NCI-H1417 treated with DMSO at 0.1 percent for 48 hours (cell line): Measurements from ENCODE around the gene MN1.
"Not testable (repeated sequence)": the region's sequence is repeated elsewhere in the genome, so short reads cannot be mapped to it uniquely, and the experiment has no call there.

Source experiments
- DNase-seq: peaks from one replicate; lab custom pipeline; 2025; lab: John Stamatoyannopoulos, UW

MN1 gene

GRCh38 chr22:27761665-27762064 is 39.9 kb downstream of the MN1 start:
- no peak for DNase-seq

DNA sequence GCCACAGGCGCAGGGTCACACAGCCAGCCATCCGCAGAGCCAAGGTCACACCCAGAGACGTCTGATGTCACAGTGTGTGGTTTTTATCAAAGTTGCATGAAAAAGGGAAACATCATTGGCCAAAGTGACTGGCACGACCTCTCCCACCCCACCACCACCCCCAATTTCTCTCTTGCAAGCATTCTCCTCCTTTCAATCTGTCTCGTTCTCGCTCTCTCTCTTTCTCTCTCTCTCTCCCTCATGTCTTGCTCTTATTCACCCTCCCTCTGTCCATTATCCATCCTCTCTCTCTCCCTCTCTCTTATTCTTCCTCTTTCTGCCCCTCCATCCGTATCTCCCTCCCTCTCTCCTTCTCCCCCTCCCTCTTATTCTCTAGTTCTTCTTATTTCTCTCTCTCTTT is 40.6 kb downstream of the MN1 start:
- DNase-seq, result no peak

DNA sequence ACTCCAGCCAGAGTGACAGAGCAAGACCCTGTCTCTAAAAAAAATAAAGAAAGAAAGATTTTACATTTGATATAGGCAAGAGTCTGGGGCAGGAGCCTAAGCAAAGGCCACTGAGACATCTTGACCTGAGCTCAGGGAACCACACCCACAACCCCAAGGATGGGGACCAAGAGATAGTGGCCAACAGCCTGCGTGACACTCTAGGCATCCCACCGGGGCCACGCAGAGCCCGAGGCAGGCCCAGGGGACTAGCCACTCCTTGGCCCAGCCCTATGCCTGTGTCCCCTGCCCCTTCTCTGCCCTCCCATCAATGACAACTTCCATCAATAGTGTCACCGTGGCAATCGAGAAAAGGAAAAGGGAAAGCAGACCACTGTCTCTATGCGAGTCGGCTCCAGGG is 41.1 kb downstream of the MN1 start:
- DNase-seq, result no peak

DNA sequence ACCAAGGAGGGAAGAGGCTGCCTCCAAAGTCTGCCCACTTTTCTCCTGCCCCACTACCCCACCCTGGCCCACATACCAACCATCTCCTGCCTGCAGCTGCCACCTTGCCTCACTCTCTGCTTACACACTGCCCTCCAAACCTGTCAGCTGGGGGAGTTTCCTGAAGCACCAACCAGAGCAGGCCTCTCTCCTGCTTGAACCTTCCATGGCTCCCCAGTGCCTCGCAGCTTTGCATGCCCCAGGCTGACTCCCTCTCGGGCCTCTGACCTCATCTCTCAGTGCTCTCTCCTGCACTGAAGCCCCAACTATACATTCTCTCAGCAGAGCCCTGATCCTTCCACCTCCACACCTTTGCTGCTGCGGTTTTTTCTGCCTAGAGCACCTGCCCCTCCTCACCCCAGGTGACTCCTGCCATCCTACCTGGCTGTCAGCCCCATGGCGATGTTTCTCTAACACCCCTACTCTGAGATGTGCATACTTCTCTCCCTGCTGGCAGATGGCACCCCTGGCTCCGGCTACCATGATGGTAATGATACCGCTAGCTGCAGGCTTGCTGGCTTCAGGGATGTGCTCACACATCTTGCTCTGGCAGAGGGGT is 43.5 kb downstream of the MN1 start:
- no peak for DNase-seq

DNA sequence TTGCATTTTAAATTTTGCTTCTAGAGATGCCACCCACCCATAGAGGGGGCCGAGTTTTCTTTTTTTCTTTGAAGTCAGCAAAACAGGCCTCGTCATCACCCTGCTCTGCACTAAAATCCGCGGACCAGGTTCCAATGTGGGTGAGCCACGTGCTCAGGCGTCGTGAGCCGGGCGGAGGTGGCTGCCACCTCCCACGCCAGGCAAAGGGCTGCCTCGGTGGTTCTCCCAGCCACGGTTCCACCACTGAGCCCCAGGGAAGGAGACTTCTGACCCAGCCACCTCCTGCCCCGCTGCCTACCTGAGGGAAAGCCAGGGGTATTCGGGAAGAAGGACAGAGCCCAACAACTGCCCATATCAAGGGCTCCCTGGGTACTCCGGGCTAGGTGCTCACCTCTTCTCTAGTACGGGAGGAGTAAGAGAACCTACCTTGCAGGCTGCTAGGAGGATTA is 45.3 kb downstream of the MN1 start:
- no peak for DNase-seq

- no peak for DNase-seq
Measured at GRCh38 chr22:27755521-27756211, 45.9 kb downstream of the MN1 start.

DNA sequence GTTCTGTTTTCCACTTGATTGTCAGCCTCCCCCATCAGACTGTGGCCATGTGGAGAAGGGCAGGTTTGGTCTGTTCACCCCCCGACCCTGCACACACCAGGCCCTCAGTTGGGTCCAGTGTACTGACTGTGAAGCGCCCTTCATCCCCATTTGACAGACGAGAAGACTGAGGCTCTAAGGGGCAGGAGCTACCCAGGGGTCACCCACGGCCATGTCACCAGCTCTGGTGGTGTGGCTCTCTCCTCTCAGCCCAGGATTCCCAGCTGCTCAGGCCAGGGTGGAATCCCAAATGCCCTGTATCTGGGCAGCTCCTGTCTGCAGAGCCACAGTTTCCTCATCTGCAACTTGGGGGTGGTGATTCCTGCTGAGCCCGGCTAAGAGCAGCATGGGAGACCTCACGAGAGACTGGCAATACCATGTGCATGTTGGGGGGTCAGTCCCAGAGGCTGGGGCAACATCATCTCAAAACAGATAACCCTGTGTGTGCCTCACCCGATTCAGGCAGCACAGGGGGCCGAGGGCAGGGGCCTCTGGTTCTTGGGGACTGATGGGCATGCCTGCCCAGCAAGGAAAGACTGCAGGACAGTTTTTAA is 46.6 kb downstream of the MN1 start:
- DNase-seq, result no peak

DNA sequence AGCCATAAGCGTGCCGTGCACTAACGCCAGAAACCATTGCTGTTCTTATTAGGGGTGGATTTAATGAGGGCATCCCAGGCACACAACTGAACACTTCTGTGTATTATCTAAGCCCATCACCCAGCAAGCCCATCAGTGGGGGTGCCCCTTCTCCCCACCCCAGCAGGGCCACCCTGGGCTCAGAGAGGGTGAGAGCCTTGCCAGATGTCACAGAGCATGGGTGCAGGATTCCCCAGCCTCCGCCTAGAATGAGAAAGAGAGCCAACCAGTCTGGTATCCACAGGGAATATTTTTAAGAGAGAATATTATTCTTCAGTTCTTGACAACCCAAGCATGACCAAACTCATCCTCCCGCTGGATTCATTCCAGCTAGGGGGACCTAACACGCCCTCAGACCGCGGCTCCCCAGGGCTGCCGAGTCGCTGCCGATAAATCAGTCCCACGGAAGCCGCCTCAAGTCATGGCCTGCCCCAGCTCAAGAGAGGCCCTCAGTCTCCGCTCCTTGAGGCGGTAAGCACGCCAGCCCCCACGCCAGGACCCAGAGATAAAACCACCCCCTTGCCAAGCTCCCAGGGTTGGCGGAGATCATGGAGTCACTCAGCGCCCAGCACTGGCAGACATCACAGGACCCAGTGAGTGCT is 47.2 kb downstream of the MN1 start:
- DNase-seq, result no peak

DNA sequence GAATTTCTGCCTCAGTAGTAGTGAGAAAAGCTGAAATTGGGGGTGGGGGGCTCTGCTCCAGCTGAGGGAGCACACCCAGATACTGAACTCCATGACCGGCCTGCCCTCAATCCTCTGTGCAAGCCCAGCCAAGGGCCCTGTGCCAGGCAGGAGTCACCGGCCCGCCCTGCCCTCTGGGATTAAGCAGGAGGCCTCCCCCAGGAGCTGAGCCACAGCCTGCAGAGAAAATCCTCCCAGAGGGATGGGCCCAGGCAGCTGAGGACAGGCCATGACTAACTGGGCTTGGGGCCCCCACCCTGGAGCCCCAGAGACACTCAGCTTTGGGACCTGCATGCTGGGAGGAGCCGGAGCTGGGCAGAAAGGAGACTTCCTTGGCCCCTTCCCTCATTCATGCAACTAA is 48.8 kb downstream of the MN1 start:
- no peak for DNase-seq

DNA sequence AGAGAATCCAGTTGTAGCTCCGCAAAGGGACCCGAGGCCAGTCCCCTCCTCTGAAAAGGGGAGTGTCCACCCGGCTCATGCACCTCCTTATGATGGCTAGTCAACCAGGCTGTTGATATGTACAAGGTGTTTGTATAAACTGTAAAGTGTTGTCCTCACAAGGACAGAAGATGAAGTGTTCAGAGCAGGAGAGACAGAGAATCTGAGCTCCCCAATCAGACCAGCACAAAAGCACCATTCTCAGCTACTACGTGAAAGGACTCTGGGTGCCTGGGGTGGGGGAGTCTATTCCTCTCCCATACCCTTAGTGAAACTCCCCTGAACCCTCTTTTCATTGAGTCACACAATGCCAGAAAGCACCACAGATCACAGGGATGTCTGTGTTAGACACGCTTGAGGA is 49.4 kb downstream of the MN1 start:
- no peak for DNase-seq

DNA sequence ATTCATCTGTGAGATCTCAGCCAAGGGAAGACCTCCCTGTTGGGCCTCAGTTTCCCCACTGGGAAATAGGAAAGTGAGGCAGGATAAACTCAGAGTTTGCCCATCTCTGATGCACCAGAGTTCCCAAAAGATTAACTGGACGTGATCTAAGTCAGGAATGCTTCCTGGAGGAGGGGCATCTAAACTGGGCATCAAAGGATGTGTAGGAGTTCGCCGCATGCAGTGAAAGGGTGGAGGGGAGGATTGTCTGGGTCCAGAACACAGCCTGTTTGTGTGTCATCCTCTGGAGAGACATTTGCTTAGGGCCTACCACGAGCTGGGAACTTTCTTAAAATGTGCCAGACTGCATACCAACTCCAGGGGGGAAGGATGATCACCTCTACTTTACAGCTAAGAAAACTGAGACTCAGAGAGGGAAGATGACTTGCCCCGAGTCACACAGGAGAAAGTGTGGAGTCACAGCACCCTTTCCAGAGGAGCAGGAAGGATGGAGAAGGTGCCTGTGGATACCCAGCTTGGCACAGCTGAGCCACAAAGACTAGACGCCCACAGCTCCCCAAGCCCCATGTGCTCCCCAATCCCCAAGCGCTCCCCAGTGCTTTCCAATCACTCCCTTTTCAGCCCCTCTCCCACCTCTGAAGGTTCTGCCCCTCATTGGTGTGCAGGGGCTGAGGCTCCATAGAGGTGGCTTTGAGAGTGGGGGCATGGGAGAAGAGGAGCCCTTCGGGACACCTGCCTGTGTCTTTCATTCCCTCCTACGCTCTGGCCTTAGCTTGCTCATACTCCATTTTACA is 50.1 kb downstream of the MN1 start:
- DNase-seq, result no peak

GRCh38 chr22:27750584-27751265 is 50.8 kb downstream of the MN1 start:
- no peak for DNase-seq

GRCh38 chr22:27749597-27750225 is 51.8 kb downstream of the MN1 start:
- no peak for DNase-seq

- no peak for DNase-seq
Measured at GRCh38 chr22:27748751-27749191, 52.8 kb downstream of the MN1 start.

- no peak for DNase-seq
Measured at GRCh38 chr22:27748349-27748748, 53.2 kb downstream of the MN1 start.

GRCh38 chr22:27747396-27748221 is 53.9 kb downstream of the MN1 start:
- no peak for DNase-seq

- no peak for DNase-seq
Measured at GRCh38 chr22:27746918-27747317, 54.6 kb downstream of the MN1 start.

- no peak for DNase-seq
Measured at GRCh38 chr22:27745809-27746208, 55.7 kb downstream of the MN1 start.

- no peak for DNase-seq
Measured at GRCh38 chr22:27745154-27745553, 56.4 kb downstream of the MN1 start.

DNA sequence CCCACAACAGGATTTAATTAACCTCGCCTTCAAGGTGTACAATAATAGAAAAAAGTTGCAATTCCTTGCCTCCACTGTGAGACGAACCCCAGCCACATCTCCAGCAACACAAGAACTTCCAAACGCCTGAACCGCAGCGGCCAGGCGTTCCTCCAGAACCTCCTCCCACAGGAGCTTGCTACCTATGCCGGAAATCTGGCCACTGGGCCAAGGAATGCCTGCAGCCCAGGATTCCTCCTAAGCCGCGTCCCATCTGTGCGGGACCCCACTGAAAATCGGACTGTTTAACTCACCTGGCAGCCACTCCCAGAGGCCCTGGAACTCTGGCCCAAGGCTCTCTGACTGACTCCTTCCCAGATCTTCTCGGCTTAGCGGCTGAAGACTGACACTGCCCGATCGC is 57.5 kb downstream of the MN1 start:
- DNase-seq, result not testable (repeated sequence)
